GM12891 (cell line): ENCODE data around the gene POR.

Source experiments
- DNase-seq: peaks from one replicate; pipeline ENCODE4 v3.0.0; 2011; ENCODE audit warnings: low spot score; ENCODE audit not compliant: insufficient read length
- FAIRE-seq: peaks from 2 replicates; lab custom pipeline; 2011; peaks lifted over from hg19 to GRCh38; lab: Jason Lieb, UNC
- PAX5 ChIP-seq: IDR thresholded peaks from 2 replicates; pipeline ENCODE4 v1.6.1; 2011; ENCODE audit warnings: low read length, moderate library complexity, mild to moderate bottlenecking; ENCODE audit not compliant: insufficient read depth, severe bottlenecking
- POLR2A ChIP-seq: IDR thresholded peaks from 2 replicates; pipeline ENCODE4 v1.6.1; 2011; ENCODE audit warnings: low read depth, low read length, control low read depth
- POLR2AphosphoS5 ChIP-seq: IDR thresholded peaks from 2 replicates; pipeline ENCODE4 v1.6.1; 2011; ENCODE audit warnings: low read depth, low read length, control low read depth
- POU2F2 ChIP-seq: IDR thresholded peaks from 2 replicates; pipeline ENCODE4 v1.6.1; 2011; ENCODE audit warnings: low read depth, mild to moderate bottlenecking, control low read depth, low read length, moderate library complexity
- SPI1 ChIP-seq: IDR thresholded peaks from 2 replicates; pipeline ENCODE4 v1.6.1; 2011; ENCODE audit warnings: low read depth, low read length, control low read depth
- TAF1 ChIP-seq: IDR thresholded peaks from 2 replicates; pipeline ENCODE4 v1.6.1; 2011; ENCODE audit warnings: low read depth, low read length, control low read depth

POR gene

GRCh38 chr7:75916685-75917634 is 2.0 kb downstream of the POR start:
- FAIRE-seq (no peak), DNase-seq (no peak)
- TF ChIP-seq POLR2A (no peak), SPI1 (no peak), TAF1 (no peak), POLR2AphosphoS5 (no peak), PAX5 (no peak), POU2F2 (no peak)

- DNase-seq (no peak), FAIRE-seq (no peak)
- TF ChIP-seq POU2F2 (no peak), SPI1 (no peak), POLR2A (no peak), TAF1 (no peak), POLR2AphosphoS5 (no peak), PAX5 (no peak)
Measured at GRCh38 chr7:75920431-75921161, 5.6 kb downstream of the POR start.

- no peak for TF ChIP-seq PAX5
- no peak for TF ChIP-seq TAF1
- TF ChIP-seq POLR2A: no peak
- TF ChIP-seq POU2F2: no peak
- no peak for TF ChIP-seq POLR2AphosphoS5
- no peak for TF ChIP-seq SPI1
- FAIRE-seq (no peak), DNase-seq (no peak)
Measured at GRCh38 chr7:75921479-75921878, 6.5 kb downstream of the POR start.

- TF ChIP-seq POU2F2 (no peak), POLR2A (no peak), SPI1 (no peak), TAF1 (no peak), POLR2AphosphoS5 (no peak), PAX5 (no peak)
- FAIRE-seq (peak; percentile 9), DNase-seq (no peak)
Measured at GRCh38 chr7:75922966-75923603, 8.1 kb downstream of the POR start.

- TF ChIP-seq PAX5 (no peak), POLR2AphosphoS5 (no peak), SPI1 (no peak), POLR2A (no peak), POU2F2 (no peak), TAF1 (no peak)
- DNase-seq: no peak
- no peak for FAIRE-seq
Measured at GRCh38 chr7:75924256-75924655, 9.3 kb downstream of the POR start.

GRCh38 chr7:75924889-75925288 is 9.9 kb downstream of the POR start:
- DNase-seq (no peak), FAIRE-seq (no peak)
- TF ChIP-seq POU2F2 (no peak), TAF1 (no peak), PAX5 (no peak), POLR2AphosphoS5 (no peak), SPI1 (peak; percentile 87), POLR2A (no peak)

- TF ChIP-seq POLR2A: no peak
- no peak for TF ChIP-seq TAF1
- TF ChIP-seq PAX5: no peak
- TF ChIP-seq POU2F2: no peak
- TF ChIP-seq SPI1: no peak
- no peak for TF ChIP-seq POLR2AphosphoS5
- no peak for DNase-seq
- no peak for FAIRE-seq
Measured at GRCh38 chr7:75925717-75926435, 10.9 kb downstream of the POR start.

- FAIRE-seq (no peak), DNase-seq (no peak)
- TF ChIP-seq PAX5 (peak; percentile 78), POLR2AphosphoS5 (no peak; the same call in 1 of the 2 replicates), SPI1 (no peak), POU2F2 (peak; percentile 39; the same call in 1 of the 2 replicates), POLR2A (no peak), TAF1 (0 out of 2 replicates have a peak, but pooled peaks have one; percentile 46)
Measured at GRCh38 chr7:75928568-75928914, 13.6 kb downstream of the POR start.
